Fibroblast of the aortic adventitia (primary cell): ENCODE measurements around the gene BTLA. TPM values are rescaled to one million over a fixed set of nuclear protein-coding genes. Genes with fewer than 3 reads are reported as not detected.

Source experiments
- DNase-seq: peaks from one replicate; pipeline ENCODE4 v3.0.0-alpha.2; 2010; ENCODE audit warnings: low read depth
- H3K4me3 ChIP-seq: 2 replicates; pipeline ENCODE4 v1.5.1; 2011; ENCODE audit warnings: low read depth, mild to moderate bottlenecking, control low read depth, low read length, moderate library complexity
- CTCF ChIP-seq: IDR thresholded peaks from 2 replicates; pipeline ENCODE4 v1.5.1; 2011; ENCODE audit warnings: mild to moderate bottlenecking, low read length, control low read depth, inconsistent platforms; ENCODE audit not compliant: insufficient read depth
- total RNA-seq: library from RNA; depleted of rRNA; stranded (reverse); fragments of >200 nt; gene quantifications from 2 replicates; pipeline ENCODE4 v1.2.3, GENCODE V29; 2012; ENCODE audit warnings: low replicate concordance

Gene BTLA
- total RNA-seq, 1 donor = not detected

GRCh38 chr3:112472691-112473090 lies 26.6 kb downstream of the BTLA start:
- H3K4me3 ChIP-seq = no peak overlapping the region
- TF ChIP-seq CTCF = no peak
- no peak for DNase-seq

GRCh38 chr3:112471596-112472325 lies 27.5 kb downstream of the BTLA start:
- no peak overlapping the region for H3K4me3 ChIP-seq
- TF ChIP-seq CTCF = no peak
- no peak for DNase-seq

- no peak for TF ChIP-seq CTCF
- peak; percentile 14 for DNase-seq
These were observed 28.5 kb downstream of the BTLA start for GRCh38 chr3:112470788-112471187.

GRCh38 chr3:112469671-112470070 lies 29.6 kb downstream of the BTLA start:
- no peak for TF ChIP-seq CTCF
- no peak for DNase-seq
- H3K4me3 ChIP-seq = no peak overlapping the region

More at GRCh38 chr3:112470788-112471187, 28.5 kb downstream of the BTLA start:
- no peak overlapping the region for H3K4me3 ChIP-seq

- TF ChIP-seq CTCF = no peak
- H3K4me3 ChIP-seq = no peak overlapping the region
- DNase-seq = no peak
These were observed 31.7 kb downstream of the BTLA start for GRCh38 chr3:112467539-112467938.

- TF ChIP-seq CTCF = no peak
- H3K4me3 ChIP-seq = no peak overlapping the region
- DNase-seq = no peak
These were observed 33.3 kb downstream of the BTLA start for GRCh38 chr3:112466020-112466419.

- DNase-seq = peak; percentile 43
- H3K4me3 ChIP-seq = no peak overlapping the region
- TF ChIP-seq CTCF = no peak
These were observed 35.0 kb downstream of the BTLA start for GRCh38 chr3:112464264-112464663.
